Ectodermal cell (in vitro differentiated cells): ENCODE results near the gene PDLIM7.
"Not testable (repeated sequence)": the region's sequence is repeated elsewhere in the genome, so short reads cannot be mapped to it uniquely, and the experiment has no call there.

Experiments
- H3K27ac ChIP-seq: 2 replicates; pipeline ENCODE4 v1.7.0; 2013; ENCODE audit warnings: mild to moderate bottlenecking, low read depth, low read length; ENCODE audit not compliant: insufficient read depth, poor library complexity, severe bottlenecking
- H3K27me3 ChIP-seq: 2 replicates; pipeline ENCODE4 v1.7.0; 2013; ENCODE audit warnings: mild to moderate bottlenecking, low read length; ENCODE audit not compliant: insufficient read depth, control insufficient read depth, poor library complexity, severe bottlenecking
- H3K36me3 ChIP-seq: one replicate; pipeline ENCODE4 v1.7.0; 2013; ENCODE audit warnings: low read length; ENCODE audit not compliant: control insufficient read depth, insufficient read depth
- H3K4me1 ChIP-seq: one replicate; pipeline ENCODE4 v1.7.0; 2013; ENCODE audit warnings: low read length; ENCODE audit not compliant: control insufficient read depth, insufficient read depth
- H3K4me3 ChIP-seq: 2 replicates; pipeline ENCODE4 v1.7.0; 2013; ENCODE audit warnings: low read depth, low read length, control low read depth; ENCODE audit not compliant: insufficient read depth
- H3K9me3 ChIP-seq: 2 replicates; pipeline ENCODE4 v1.7.0; 2013; ENCODE audit warnings: mild to moderate bottlenecking, low read length, moderate library complexity; ENCODE audit not compliant: control insufficient read depth
- WGBS, 2 experiments: methylation state at CpG; one replicate each; pipeline ENCODE4 v1.1.7; 2013; ENCODE audit warnings: missing lambda C conversion rate in 2 of 2; 5-methylcytosine and 5-hydroxymethylcytosine counted together

PDLIM7 gene

DNA sequence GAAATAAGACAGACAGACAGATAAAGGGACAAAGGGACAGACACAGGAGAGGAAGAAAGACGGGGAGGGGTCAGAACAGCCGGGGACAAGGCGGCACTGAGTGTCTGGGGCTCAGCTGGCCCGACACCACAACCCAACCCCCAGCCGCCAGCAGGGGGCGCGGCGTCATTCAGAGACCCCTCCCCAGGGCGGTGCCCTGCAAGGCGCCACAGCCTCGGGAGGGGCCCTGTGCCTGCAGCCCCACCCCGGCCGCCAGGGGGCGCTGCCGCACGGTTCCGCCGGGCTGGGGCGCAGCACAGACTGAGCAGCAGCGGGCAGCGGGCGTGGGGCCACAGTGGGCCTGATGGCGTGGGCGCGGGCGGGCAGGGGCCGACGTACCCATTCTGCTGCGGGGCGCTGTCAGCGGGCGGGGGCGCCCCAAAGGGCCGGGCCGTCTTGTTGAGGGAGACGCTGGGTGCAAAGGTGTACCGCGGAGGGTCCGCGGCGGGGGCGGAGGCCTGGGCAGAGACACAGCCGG, 5.9 kb downstream of the PDLIM7 start:
- H3K27ac ChIP-seq, result no peak overlapping the region
- H3K4me3 ChIP-seq, result no peak overlapping the region
- peaks cover 30% of the 10 kb centered on the region for H3K4me1 ChIP-seq
- WGBS, 2 experiments, result 52 to 54% methylated on average over 43 of the region's 43 CpGs
- H3K27me3 ChIP-seq, result no peaks in the 10 kb centered on the region
- H3K9me3 ChIP-seq, result no peaks in the 10 kb centered on the region
- peaks cover 52% of the 10 kb centered on the region for H3K36me3 ChIP-seq

DNA sequence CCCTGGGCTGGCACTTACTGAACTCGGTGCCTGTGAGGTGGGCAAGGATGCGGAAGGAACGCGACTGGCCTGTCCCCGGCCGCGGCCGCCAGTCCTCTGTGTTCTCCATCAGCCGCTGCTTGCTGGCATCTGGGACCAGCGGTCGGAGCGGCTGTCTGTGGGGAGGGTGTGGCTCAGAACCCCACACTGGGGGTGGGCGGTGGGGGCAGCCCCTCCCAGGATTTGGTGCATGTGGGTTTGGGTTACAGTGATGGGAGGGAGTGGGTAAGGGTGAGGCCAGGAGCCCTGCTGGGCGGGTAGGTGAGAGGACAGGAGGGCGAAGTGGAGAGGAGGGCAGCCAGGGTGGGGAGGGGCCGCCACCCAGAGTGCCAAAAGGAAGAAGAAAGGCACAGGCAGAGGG, 6.4 kb downstream of the PDLIM7 start:
- no peaks in the 10 kb centered on the region for H3K27me3 ChIP-seq
- H3K4me1 ChIP-seq, result peaks cover 30% of the 10 kb centered on the region
- H3K9me3 ChIP-seq, result no peaks in the 10 kb centered on the region
- H3K27ac ChIP-seq, result no peak overlapping the region
- peaks cover 54% of the 10 kb centered on the region for H3K36me3 ChIP-seq
- no peak overlapping the region for H3K4me3 ChIP-seq
- WGBS, 2 experiments, result 94% methylated on average over 16 of the region's 16 CpGs

- H3K9me3 ChIP-seq, result no peaks in the 10 kb centered on the region
- H3K27me3 ChIP-seq, result no peaks in the 10 kb centered on the region
- H3K4me3 ChIP-seq, result no peak overlapping the region
- H3K36me3 ChIP-seq, result peaks cover 54% of the 10 kb centered on the region
- peaks cover 26% of the 10 kb centered on the region for H3K4me1 ChIP-seq
- no peak overlapping the region for H3K27ac ChIP-seq
- WGBS, 2 experiments, result 96 to 97% methylated on average over 15 of the region's 15 CpGs
Measured at GRCh38 chr5:177490311-177490991, 7.0 kb downstream of the PDLIM7 start.

GRCh38 chr5:177489119-177489716, 8.2 kb downstream of the PDLIM7 start:
- Histone ChIP-seq H3K36me3 (peaks cover 60% of the 10 kb centered on the region), H3K4me1 (peaks cover 13% of the 10 kb centered on the region), H3K27ac (no peak overlapping the region), H3K9me3 (no peaks in the 10 kb centered on the region), H3K4me3 (no peak overlapping the region), H3K27me3 (no peaks in the 10 kb centered on the region)
- 89 to 90% methylated on average over 26 of the region's 26 CpGs for WGBS, 2 experiments

GRCh38 chr5:177487975-177488374, 9.4 kb downstream of the PDLIM7 start:
- peaks cover 63% of the 10 kb centered on the region for H3K36me3 ChIP-seq

DNA sequence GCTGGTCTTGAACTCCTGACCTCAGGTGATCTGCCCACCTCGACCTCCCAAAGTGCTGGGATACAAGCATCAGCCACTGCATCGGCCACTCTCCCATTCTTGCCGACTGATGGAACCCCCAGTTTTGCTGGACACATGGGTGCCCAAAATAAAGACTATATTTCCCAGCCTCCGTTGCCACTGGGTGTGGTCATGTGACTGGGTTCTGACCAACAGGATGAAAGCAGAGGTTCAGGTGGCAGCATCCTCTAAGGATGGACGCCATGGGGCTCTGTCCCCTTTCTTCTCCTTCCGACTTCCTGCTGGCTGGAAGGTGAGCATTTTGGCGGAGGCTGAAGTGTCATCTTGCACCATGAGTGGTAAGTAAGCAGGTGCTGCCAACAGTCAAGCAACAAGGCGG, 10.3 kb downstream of the PDLIM7 start:
- Histone ChIP-seq H3K36me3 (peaks cover 56% of the 10 kb centered on the region), H3K27ac (no peak overlapping the region)

More at GRCh38 chr5:177487975-177488374, 9.4 kb downstream of the PDLIM7 start:
- H3K27me3 ChIP-seq, result no peaks in the 10 kb centered on the region
- 95 to 96% methylated on average over 15 of the region's 15 CpGs for WGBS, 2 experiments
- H3K9me3 ChIP-seq, result no peaks in the 10 kb centered on the region
- peaks cover 9% of the 10 kb centered on the region for H3K4me1 ChIP-seq
- no peak overlapping the region for H3K4me3 ChIP-seq
- no peak overlapping the region for H3K27ac ChIP-seq

DNA sequence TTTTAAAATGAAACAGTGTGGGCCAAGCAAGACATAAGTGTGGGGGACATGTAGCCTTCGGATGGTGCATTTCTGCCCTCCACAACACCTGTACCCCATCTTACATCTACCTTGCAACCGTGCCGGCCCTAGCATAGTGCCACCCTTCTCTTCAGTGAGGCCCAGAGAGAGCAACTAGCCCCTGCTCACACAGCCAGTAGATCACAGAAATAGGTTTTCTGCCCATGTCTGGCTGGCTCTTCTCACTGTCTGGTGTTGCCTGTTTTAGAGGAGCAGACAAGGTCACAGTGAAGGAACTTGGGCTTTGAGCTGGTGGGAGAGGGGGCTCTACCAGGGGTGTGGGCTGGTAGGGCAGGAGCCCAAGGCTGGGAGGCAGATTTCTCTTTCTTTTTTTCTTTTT, 11.1 kb downstream of the PDLIM7 start:
- no peaks in the 10 kb centered on the region for H3K9me3 ChIP-seq
- no peak overlapping the region for H3K4me3 ChIP-seq
- H3K36me3 ChIP-seq, result peaks cover 53% of the 10 kb centered on the region
- WGBS, 2 experiments, result 92 to 100% methylated on average over 3 of the region's 3 CpGs
- H3K4me1 ChIP-seq, result peaks cover 3% of the 10 kb centered on the region
- no peak overlapping the region for H3K27ac ChIP-seq
- H3K27me3 ChIP-seq, result no peaks in the 10 kb centered on the region

More for the DNA sequence above, 10.3 kb downstream of the PDLIM7 start:
- H3K4me3 ChIP-seq, result no peak overlapping the region
- H3K27me3 ChIP-seq, result no peaks in the 10 kb centered on the region
- no peaks in the 10 kb centered on the region for H3K9me3 ChIP-seq
- peaks cover 4% of the 10 kb centered on the region for H3K4me1 ChIP-seq
- WGBS, 2 experiments, result 94% methylated on average over 8 of the region's 8 CpGs

GRCh38 chr5:177485753-177486152, 11.7 kb downstream of the PDLIM7 start:
- H3K27me3 ChIP-seq, H3K4me1 ChIP-seq, H3K9me3 ChIP-seq, H3K4me3 ChIP-seq, H3K27ac ChIP-seq: not testable (repeated sequence)
- 97 to 98% methylated on average over 3 of the region's 3 CpGs for WGBS, 2 experiments
- peaks cover 53% of the 10 kb centered on the region for H3K36me3 ChIP-seq

- Histone ChIP-seq H3K4me1 (no peaks in the 10 kb centered on the region), H3K27ac (no peak overlapping the region), H3K27me3 (no peaks in the 10 kb centered on the region), H3K4me3 (no peak overlapping the region), H3K36me3 (peaks cover 48% of the 10 kb centered on the region), H3K9me3 (no peaks in the 10 kb centered on the region)
- WGBS, 2 experiments, result 80 to 82% methylated on average over 13 of the region's 13 CpGs
Measured at GRCh38 chr5:177484902-177485549, 12.4 kb downstream of the PDLIM7 start.
